ENCODE data around the gene CCNF. TPM values are rescaled to one million over a fixed set of nuclear protein-coding genes. Genes with fewer than 3 reads are reported as not detected.
"Not testable (repeated sequence)": the region's sequence is repeated elsewhere in the genome, so short reads cannot be mapped to it uniquely, and the experiment has no call there.

The CCNF gene
- polyA plus RNA-seq, 3 donors = 0.34 to 0.97 (median 0.68) TPM

DNA sequence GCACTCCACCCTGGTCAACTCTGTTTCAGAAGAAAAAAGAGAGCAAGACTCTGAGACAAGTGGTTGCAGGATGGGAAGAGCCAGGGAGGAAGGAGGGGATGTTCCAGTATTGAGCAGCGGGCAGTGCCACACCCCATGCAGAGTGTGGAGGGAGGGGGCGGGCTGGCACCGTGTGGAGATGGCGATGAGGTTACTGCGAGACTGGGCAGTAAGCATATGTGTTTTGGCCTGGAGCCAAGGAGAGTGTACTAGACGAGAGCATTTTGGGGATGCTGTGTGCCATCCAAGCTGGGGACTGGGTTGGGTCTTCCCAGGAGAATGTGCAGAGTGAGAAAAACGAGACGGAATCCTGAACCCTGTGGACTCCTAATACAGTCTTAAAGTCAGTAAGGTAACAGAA is 49.0 kb downstream of the CCNF start:
- H3K9ac ChIP-seq (ENCODE audit: insufficient read depth, low read length, poor library complexity, severe bottlenecking) = no peak overlapping the region
- peaks cover 26% of the 10 kb centered on the region for H4K20me1 ChIP-seq (ENCODE audit: insufficient read depth, low read length)
- H3K9me3 ChIP-seq (replicated peaks in 1 of 2; ENCODE audit: control insufficient read depth in 1 of 2, insufficient read depth in 1 of 2, low read length in 2 of 2) = no peaks in the 10 kb centered on the region
- Mint-ChIP-seq H3K4me1 (peaks cover 46% of the 10 kb centered on the region), H3K27me3 (ENCODE audit: low read depth in 3 of 3) (peaks cover 3 to 4% (median 3%) of the 10 kb centered on the region in 3 donors), H3K27ac (peak overlapping the region in 1 of 7 donors; percentile 24), H3K4me3 (no peak overlapping the region), H3K9me3 (peaks cover 0 to 2% (median 0%) of the 10 kb centered on the region in 7 donors), H3K36me3 (peaks cover 9 to 41% of the 10 kb centered on the region in 2 donors)
- H3K4me1 ChIP-seq (ENCODE audit: control insufficient read depth in 1 of 2, insufficient read depth in 2 of 2, low read length in 2 of 2) = peaks cover 14 to 42% of the 10 kb centered on the region in 2 donors
- WGBS (ENCODE audit: insufficient coverage) = 64% methylated on average over 8 of the region's 8 CpGs
- peaks cover under 1 to 2% of the 10 kb centered on the region in 2 donors for H3K27me3 ChIP-seq (ENCODE audit: control insufficient read depth in 2 of 2, insufficient read depth in 2 of 2, low read length in 2 of 2)
- intact Hi-C loops (cut with micrococcal nuclease) = loop anchor here in 1 of 2 donors (10.0 kb wide), 1 partner anchor 53 kb away; the partner anchor contains the start of gene CCNF
- no peaks in the 10 kb centered on the region for H3K36me3 ChIP-seq (replicated peaks in 1 of 2; ENCODE audit: control insufficient read depth in 1 of 2, insufficient read depth in 2 of 2, low read length in 2 of 2)
- H3K79me2 ChIP-seq (ENCODE audit: insufficient read depth, low read length) = peaks cover 83% of the 10 kb centered on the region
- no peak overlapping the region for H3K4me2 ChIP-seq (replicated peaks; ENCODE audit: extremely low read depth, low read length, poor library complexity, severe bottlenecking)
- TF ChIP-seq, protein P1, sequence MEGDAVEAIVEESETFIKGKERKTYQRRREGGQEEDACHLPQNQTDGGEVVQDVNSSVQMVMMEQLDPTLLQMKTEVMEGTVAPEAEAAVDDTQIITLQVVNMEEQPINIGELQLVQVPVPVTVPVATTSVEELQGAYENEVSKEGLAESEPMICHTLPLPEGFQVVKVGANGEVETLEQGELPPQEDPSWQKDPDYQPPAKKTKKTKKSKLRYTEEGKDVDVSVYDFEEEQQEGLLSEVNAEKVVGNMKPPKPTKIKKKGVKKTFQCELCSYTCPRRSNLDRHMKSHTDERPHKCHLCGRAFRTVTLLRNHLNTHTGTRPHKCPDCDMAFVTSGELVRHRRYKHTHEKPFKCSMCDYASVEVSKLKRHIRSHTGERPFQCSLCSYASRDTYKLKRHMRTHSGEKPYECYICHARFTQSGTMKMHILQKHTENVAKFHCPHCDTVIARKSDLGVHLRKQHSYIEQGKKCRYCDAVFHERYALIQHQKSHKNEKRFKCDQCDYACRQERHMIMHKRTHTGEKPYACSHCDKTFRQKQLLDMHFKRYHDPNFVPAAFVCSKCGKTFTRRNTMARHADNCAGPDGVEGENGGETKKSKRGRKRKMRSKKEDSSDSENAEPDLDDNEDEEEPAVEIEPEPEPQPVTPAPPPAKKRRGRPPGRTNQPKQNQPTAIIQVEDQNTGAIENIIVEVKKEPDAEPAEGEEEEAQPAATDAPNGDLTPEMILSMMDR (IDR thresholded peaks at IDR 0.05) = no peak
- H2AFZ ChIP-seq (ENCODE audit: insufficient read depth, low read depth, low read length, poor library complexity, severe bottlenecking) = no peak overlapping the region
- no peak overlapping the region for H3K4me3 ChIP-seq (replicated peaks in 1 of 3; ENCODE audit: low read depth in 2 of 3, low read length in 3 of 3)
- no peak for DNase-seq
- H3K27ac ChIP-seq (ENCODE audit: low read depth in 1 of 2, low read length in 2 of 2) = no peak overlapping the region

DNA sequence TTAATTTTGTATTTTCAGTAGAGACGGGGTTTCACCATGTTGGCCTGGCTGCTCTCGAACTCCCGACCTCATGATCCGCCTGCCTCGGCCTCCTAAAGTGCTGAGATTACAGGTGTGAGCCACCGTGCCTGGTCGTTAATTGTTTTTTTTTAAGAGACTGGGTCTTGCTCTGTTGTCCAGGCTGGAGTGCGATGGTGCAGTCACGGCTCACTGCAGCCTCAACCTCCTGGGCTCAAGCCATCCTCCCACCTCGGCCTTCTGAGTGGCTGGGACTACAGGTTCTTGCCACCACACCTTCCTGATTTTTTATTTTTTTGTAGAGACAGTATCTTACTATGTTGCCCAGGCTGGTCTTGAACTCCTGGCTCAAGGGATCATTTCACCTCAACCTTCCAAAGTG is 50.7 kb downstream of the CCNF start:
- Mint-ChIP-seq H3K27ac (peak overlapping the region in 2 of 7 donors; percentile 4 to 40), H3K36me3 (peaks cover 9 to 46% of the 10 kb centered on the region in 2 donors), H3K4me1 (peaks cover 47% of the 10 kb centered on the region)
- H3K27me3 ChIP-seq (ENCODE audit: control insufficient read depth in 2 of 2, insufficient read depth in 2 of 2, low read length in 2 of 2); H3K9ac ChIP-seq (ENCODE audit: insufficient read depth, low read length, poor library complexity, severe bottlenecking); H3K36me3 ChIP-seq (replicated peaks in 1 of 2; ENCODE audit: control insufficient read depth in 1 of 2, insufficient read depth in 2 of 2, low read length in 2 of 2); H3K4me3 Mint-ChIP-seq; H3K9me3 Mint-ChIP-seq; H3K4me2 ChIP-seq (replicated peaks; ENCODE audit: extremely low read depth, low read length, poor library complexity, severe bottlenecking); H3K27me3 Mint-ChIP-seq (ENCODE audit: low read depth in 3 of 3); H2AFZ ChIP-seq (ENCODE audit: insufficient read depth, low read depth, low read length, poor library complexity, severe bottlenecking); DNase-seq; H3K27ac ChIP-seq (ENCODE audit: low read depth in 1 of 2, low read length in 2 of 2); H3K4me3 ChIP-seq (replicated peaks in 1 of 3; ENCODE audit: low read depth in 2 of 3, low read length in 3 of 3); H3K9me3 ChIP-seq (replicated peaks in 1 of 2; ENCODE audit: control insufficient read depth in 1 of 2, insufficient read depth in 1 of 2, low read length in 2 of 2): not testable (repeated sequence)
- intact Hi-C loops (cut with micrococcal nuclease) = loop anchor here in 1 of 2 donors (10.0 kb wide), 1 partner anchor 55 kb away; the partner anchor contains the start of gene CCNF
- WGBS (ENCODE audit: insufficient coverage) = 93% methylated on average over 8 of the region's 10 CpGs
- H4K20me1 ChIP-seq (ENCODE audit: insufficient read depth, low read length) = peaks cover 24% of the 10 kb centered on the region
- peaks cover 79% of the 10 kb centered on the region for H3K79me2 ChIP-seq (ENCODE audit: insufficient read depth, low read length)
- H3K4me1 ChIP-seq (ENCODE audit: control insufficient read depth in 1 of 2, insufficient read depth in 2 of 2, low read length in 2 of 2) = peaks cover 8 to 26% of the 10 kb centered on the region in 2 donors

All from CD14-positive monocyte (primary cell).